Activated T-cell treated with anti-CD3 and anti-CD28 coated beads, Interleukin-2, amount 50 U/mL, for 1 hour (primary cell): Measurements from ENCODE around the gene CYTH4.

Source experiments
- DNase-seq: peaks from one replicate; pipeline ENCODE4 v3.0.0-alpha.2; 2020

CYTH4 gene

GRCh38 chr22:37292641-37293040 lies 10.3 kb downstream of the CYTH4 start:
- no peak for DNase-seq

GRCh38 chr22:37293172-37293571 lies 10.9 kb downstream of the CYTH4 start:
- DNase-seq = no peak

DNA sequence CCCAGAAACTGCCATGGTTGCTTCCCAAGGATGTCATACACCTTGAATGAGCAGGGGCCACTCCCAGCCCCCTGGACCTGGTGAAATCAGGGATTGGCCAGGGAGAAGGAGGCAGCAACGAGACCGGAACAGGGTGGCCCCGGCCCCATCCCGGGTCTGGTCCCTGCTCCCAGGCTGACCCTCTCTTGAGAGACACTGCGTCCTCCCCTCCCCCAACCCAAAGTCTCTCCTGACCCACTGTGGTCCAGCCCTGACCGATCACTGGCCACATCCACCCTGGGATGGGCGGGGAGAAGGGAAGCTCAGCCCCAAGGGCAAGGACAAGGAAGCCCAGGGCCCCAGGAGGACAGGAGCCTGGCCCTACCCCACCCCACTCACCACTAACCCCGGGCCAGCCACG lies 12.4 kb downstream of the CYTH4 start:
- DNase-seq = no peak

- DNase-seq = no peak
These were observed 13.0 kb downstream of the CYTH4 start for GRCh38 chr22:37295213-37295886.

DNA sequence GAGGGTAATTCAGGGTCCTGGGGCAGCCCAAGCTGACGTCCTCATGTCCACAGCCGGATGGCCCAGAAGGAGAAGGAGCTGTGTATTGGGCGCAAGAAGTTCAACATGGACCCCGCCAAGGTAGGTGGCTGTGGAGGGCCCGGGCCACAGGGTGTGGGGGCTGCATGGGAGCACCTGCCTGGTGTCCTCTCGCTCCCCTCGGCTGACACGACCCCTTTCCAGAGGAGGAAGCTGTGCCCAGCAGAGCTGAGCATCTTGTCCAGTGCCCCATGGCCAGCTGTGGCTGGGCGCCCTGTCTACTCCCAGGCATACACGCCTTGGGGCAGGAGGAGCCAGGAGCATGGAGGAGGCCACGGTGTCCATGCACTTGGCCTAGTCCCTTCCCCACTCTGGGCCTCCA lies 13.6 kb downstream of the CYTH4 start:
- DNase-seq = no peak

DNA sequence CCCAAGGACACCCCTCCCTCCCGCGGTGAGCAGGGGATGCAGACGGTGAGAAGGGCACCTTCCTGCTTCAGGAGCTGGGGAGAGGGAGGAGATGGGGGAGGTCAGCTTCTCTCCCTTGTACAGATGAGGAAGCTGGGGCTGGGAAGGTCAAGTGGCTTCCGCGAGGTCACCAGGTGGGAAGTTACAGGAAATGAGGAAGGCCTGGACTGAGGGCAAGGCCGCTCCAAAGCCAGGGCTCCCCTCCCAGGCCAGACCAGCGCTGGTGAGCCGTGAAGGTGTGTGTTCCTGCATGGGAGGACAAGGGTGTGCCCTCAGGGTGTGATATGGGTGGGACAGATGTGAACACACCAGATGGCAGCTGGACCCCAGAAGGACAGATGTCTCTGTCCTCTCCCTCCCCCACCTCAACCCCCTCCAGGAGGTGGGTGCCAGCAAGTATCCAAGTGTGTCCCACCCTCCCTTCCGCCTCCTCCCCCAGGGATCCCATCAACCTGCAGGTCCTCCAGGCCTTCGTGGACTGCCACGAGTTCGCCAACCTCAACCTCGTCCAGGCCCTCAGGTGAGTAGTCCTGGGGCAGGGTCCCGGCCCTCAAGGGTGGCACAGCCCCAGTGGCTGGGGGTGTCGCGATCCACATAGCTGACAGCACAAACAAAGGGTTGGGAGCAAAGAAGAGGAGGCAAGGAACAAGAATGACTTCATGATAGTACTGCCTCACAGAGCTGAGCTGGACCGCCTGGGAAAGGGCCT lies 16.6 kb downstream of the CYTH4 start:
- no peak for DNase-seq

DNA sequence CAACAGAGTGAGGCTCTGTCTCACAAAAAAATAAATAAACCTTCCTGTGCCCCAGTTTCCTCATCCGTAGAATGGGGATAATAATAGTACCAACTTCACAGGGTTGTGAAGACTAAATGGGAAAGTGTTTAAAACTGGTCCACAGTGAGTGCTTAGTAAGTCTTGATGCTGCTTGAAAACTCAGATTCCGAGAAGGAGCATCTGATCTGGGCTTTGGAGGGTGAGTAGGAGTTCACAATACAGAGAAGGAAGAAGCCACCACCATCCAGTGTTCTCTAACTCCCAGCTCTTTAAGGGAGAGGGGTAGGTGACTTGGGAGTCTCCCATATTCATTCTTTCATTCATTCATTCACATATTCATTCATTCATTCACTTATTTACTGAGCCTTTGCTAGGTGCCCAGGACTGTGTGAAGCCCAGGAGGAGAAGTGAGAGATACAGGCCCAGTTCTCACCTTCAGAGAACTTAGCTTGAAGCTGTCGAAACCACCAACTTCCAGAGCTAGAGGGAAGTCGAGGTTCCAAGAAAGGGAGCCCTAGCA lies 17.7 kb downstream of the CYTH4 start:
- DNase-seq = no peak

GRCh38 chr22:37300551-37301017 lies 18.3 kb downstream of the CYTH4 start:
- DNase-seq = peak; percentile 52

GRCh38 chr22:37301144-37301830 lies 19.0 kb downstream of the CYTH4 start:
- no peak for DNase-seq

- DNase-seq = no peak
These were observed 20.6 kb downstream of the CYTH4 start for GRCh38 chr22:37302674-37303555.

- no peak for DNase-seq
These were observed 21.5 kb downstream of the CYTH4 start for GRCh38 chr22:37303821-37304274.

DNA sequence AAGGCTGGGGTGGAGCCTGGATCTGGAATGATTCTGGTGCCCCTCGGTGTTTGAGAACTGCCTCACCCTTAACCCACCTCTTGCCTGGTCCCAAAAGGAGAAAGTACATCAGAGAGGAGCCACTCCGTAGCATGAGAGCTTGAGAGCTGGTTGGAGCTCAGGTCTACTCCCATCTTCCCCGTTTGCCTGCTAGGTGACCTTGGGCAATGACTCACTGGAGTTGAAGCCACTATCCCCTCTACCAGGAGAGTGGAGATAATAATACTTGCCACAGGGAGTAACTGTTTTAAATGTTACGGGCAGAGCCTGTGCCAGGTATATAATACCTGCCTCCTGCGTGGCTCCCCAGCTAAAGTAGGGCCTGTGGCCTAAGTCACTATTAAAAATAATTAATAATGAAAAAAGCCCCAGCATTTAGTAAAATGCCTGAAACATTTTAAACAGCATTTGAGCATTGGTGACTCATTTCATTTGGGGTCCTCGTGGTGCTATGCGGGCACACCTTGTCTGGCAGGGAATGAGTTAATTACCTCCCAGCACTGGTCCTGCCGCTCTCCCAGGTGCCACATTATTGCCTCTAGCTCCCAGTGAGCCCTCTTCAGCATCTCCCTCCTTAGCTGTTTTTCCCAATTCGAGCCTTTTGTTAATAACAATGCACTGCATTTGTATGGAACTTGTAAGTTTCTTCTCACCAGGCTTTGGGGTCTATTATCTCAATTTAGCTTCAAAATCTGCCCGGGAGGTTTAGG lies 22.5 kb downstream of the CYTH4 start:
- no peak for DNase-seq

- DNase-seq = no peak
These were observed 23.6 kb downstream of the CYTH4 start for GRCh38 chr22:37305887-37306286.

GRCh38 chr22:37306494-37306829 lies 24.2 kb downstream of the CYTH4 start:
- no peak for DNase-seq

GRCh38 chr22:37308385-37309200 lies 26.3 kb downstream of the CYTH4 start:
- DNase-seq = no peak

- DNase-seq = peak; percentile 50
These were observed 27.1 kb downstream of the CYTH4 start for GRCh38 chr22:37309211-37310074.

- no peak for DNase-seq
These were observed 27.8 kb downstream of the CYTH4 start for GRCh38 chr22:37310075-37310606.

DNA sequence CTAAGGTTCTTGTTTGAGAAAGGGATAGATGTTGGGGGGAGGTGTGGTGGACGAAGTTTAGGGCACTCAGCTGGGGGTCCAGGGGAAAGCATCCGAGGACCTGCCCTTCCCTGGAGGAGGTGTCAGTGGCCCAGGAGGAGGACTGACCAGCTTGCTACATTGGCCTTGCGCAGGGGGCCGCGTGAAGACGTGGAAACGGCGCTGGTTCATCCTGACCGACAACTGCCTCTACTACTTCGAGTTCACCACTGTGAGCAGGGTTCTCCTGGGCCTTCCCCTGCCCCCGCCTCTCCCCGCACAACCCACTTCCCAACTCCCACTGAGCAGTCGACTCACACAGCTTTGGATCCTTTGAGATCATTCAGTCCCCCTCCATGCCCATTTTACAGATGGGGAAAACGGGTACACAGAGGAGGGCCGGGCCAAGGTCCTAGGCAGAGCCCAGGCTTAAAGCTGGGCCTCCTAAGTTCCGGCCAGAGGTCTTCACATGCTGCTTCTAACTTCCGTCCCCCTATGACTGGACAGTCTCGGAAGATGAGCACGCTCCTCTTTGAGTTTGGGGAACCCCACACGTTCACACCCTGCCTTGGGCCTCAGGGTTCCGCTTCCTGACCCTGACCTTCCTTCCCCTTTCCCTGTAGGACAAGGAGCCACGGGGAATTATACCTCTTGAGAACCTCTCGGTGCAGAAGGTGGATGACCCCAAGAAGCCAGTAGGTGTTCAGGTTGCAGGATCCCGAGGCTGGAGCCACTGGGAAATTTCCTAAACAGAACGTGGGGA lies 28.7 kb downstream of the CYTH4 start:
- no peak for DNase-seq
